SK-N-SH treated with all-trans-retinoic acid at 6 μM for 48 hours (cell line): ENCODE measurements around the gene OR9A4.

ENCODE experiments used
- ATAC-seq: fragments of 200-7000 bp; cut with Tn5 transposase; 3 replicates; pipeline ENCODE4 v1.9.1; 2020; ENCODE audit warnings: mild to moderate bottlenecking, moderate library complexity
- ARNTL ChIP-seq: fragments of 450-650 bp; formaldehyde crosslinking; IDR thresholded peaks from 2 replicates; pipeline ENCODE4 v1.5.0; 2020; ENCODE audit warnings: low read depth, mild to moderate bottlenecking, moderate library complexity, borderline replicate concordance
- BACH2 ChIP-seq: fragments of 250-450 bp; sonication (Bioruptor Pico); IDR thresholded peaks from 2 replicates; pipeline ENCODE4 v1.9.0; 2021; ENCODE audit warnings: mild to moderate bottlenecking, borderline replicate concordance
- CSDC2 ChIP-seq: fragments of 250-450 bp; sonication (Bioruptor Pico); IDR thresholded peaks from 2 replicates; pipeline ENCODE4 v1.5.0; 2020; ENCODE audit warnings: mild to moderate bottlenecking, moderate library complexity
- ESRRG ChIP-seq: fragments of 250-450 bp; sonication (Bioruptor Pico); IDR thresholded peaks from 2 replicates; pipeline ENCODE4 v1.6.1; 2021; ENCODE audit warnings: mild to moderate bottlenecking
- GLIS3 ChIP-seq: fragments of 250-450 bp; sonication (Bioruptor Pico); IDR thresholded peaks from 2 replicates; pipeline ENCODE4 v1.5.0; 2020; ENCODE audit warnings: mild to moderate bottlenecking, moderate library complexity
- ISL1 ChIP-seq: fragments of 250-450 bp; sonication (Bioruptor Pico); IDR thresholded peaks from 2 replicates; pipeline ENCODE4 v2.1.2; 2022; ENCODE audit warnings: mild to moderate bottlenecking, moderate library complexity
- OSR1 ChIP-seq: fragments of 250-450 bp; sonication (Bioruptor Pico); IDR thresholded peaks from 2 replicates; pipeline ENCODE4 v1.8.0; 2022; ENCODE audit warnings: moderate library complexity, mild to moderate bottlenecking, inconsistent platforms
- RARB ChIP-seq: fragments of 250-450 bp; sonication (Bioruptor Pico); IDR thresholded peaks from 2 replicates; pipeline ENCODE4 v1.8.0; 2021; ENCODE audit warnings: mild to moderate bottlenecking, moderate library complexity
- SNAI2 ChIP-seq: fragments of 250-450 bp; sonication (Bioruptor Pico); IDR thresholded peaks from 2 replicates; pipeline ENCODE4 v1.5.0; 2020; ENCODE audit warnings: mild to moderate bottlenecking, moderate library complexity
- TCF4 ChIP-seq: fragments of 250-450 bp; sonication (Bioruptor Pico); IDR thresholded peaks from 2 replicates; pipeline ENCODE4 v1.8.0; 2021; ENCODE audit warnings: mild to moderate bottlenecking, moderate library complexity, borderline replicate concordance
- TOX ChIP-seq: fragments of 250-450 bp; sonication (Bioruptor Pico); IDR thresholded peaks from 2 replicates; pipeline ENCODE4 v1.8.0; 2021; ENCODE audit warnings: mild to moderate bottlenecking, moderate library complexity, borderline replicate concordance
- ZC3H10 ChIP-seq: fragments of 250-450 bp; sonication (Bioruptor Pico); IDR thresholded peaks from 2 replicates; pipeline ENCODE4 v1.5.1; 2021; ENCODE audit warnings: mild to moderate bottlenecking, moderate library complexity
- ZFP3 ChIP-seq: fragments of 250-450 bp; sonication (Bioruptor Pico); IDR thresholded peaks from 2 replicates; pipeline ENCODE4 v1.5.0; 2020; ENCODE audit warnings: mild to moderate bottlenecking, moderate library complexity
- ZFP30 ChIP-seq: fragments of 450-650 bp; formaldehyde crosslinking; IDR thresholded peaks from 2 replicates; pipeline ENCODE4 v1.5.0; 2022; ENCODE audit warnings: mild to moderate bottlenecking, moderate library complexity
- ZNF565 ChIP-seq: fragments of 450-650 bp; formaldehyde crosslinking; conservative IDR thresholded peaks from 2 replicates; pipeline ENCODE4 v1.5.0; 2020; ENCODE audit warnings: low read depth, mild to moderate bottlenecking, moderate library complexity
- ZNF70 ChIP-seq: fragments of 450-650 bp; formaldehyde crosslinking; IDR thresholded peaks from 2 replicates; pipeline ENCODE4 v1.5.0; 2020; ENCODE audit warnings: mild to moderate bottlenecking, moderate library complexity
- ZNF8 ChIP-seq: fragments of 450-650 bp; formaldehyde crosslinking; IDR thresholded peaks from 2 replicates; pipeline ENCODE4 v1.5.0; 2020; ENCODE audit warnings: mild to moderate bottlenecking, moderate library complexity
- TF ChIP-seq, protein P1 (sequence below): fragments of 250-450 bp; sonication (Bioruptor Pico); IDR thresholded peaks from 2 replicates; pipeline ENCODE4 v1.8.0; 2021; ENCODE audit warnings: low read depth, mild to moderate bottlenecking, moderate library complexity, borderline replicate concordance
- TF ChIP-seq, protein P2 (sequence below): fragments of 250-450 bp; sonication (Bioruptor Pico); IDR thresholded peaks from 2 replicates; pipeline ENCODE4 v1.5.1; 2021; ENCODE audit warnings: mild to moderate bottlenecking, moderate library complexity
- TF ChIP-seq, protein P3 (sequence below): fragments of 250-450 bp; sonication (Bioruptor Pico); IDR thresholded peaks from 2 replicates; pipeline ENCODE4 v1.8.0; 2020; ENCODE audit warnings: mild to moderate bottlenecking, moderate library complexity, borderline replicate concordance
- TF ChIP-seq, protein P4 (sequence below): fragments of 250-450 bp; sonication (Bioruptor Pico); IDR thresholded peaks from 2 replicates; pipeline ENCODE4 v1.5.0; 2020; ENCODE audit warnings: mild to moderate bottlenecking, moderate library complexity
- TF ChIP-seq, protein P5 (sequence below): fragments of 250-450 bp; sonication (Bioruptor Pico); IDR thresholded peaks from 2 replicates; pipeline ENCODE4 v1.5.1; 2020; ENCODE audit warnings: low read depth, mild to moderate bottlenecking, moderate library complexity

Gene OR9A4

DNA sequence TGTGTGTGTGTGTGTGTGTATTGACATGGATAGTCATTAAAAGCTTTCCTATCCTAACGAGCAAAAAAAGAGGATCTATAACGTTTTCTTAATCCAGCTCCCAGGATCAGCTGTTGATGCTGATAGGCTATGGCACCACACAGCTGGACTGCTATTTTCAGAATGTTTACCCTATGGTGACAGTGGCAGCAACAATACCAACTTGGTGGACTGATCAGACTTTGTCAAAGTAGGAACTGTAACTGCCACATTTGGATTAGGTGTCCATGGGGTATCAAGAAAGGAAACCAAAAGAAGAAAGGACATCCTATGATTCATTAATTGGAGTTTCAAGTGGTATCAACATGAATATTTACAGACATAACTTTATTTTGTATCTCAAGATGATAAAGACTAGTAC lies 33.3 kb downstream of the OR9A4 start (continued):
- TF ChIP-seq RARB (CRISPR knock-in tag) = no peak
- no peak for TF ChIP-seq ZNF70 (CRISPR knock-in tag)
- TF ChIP-seq ZNF565 = no peak

DNA sequence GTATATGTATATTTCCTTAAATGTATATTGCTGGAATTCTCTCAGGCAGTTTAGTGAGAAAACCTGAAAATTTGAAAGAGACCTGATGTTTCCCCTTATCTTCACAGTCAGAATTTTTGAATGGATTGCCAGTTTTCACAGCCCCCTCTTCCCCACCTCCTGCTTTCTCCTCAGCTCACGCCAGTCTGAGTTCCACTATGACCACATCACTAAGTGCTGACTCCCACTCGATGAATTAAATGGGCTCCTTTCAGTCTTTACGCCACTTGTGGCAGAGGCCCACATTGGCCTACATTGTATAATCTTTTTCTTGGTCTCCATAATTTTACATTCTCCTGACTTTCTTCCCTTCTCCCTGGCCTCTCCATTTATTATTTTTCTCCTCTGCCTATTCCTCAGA lies 33.7 kb downstream of the OR9A4 start:
- no peak for ATAC-seq
- TF ChIP-seq SNAI2 (CRISPR knock-in tag) (no peak), GLIS3 (no peak), OSR1 (CRISPR knock-in tag) (no peak), ZC3H10 (CRISPR knock-in tag) (no peak), ESRRG (CRISPR knock-in tag) (no peak), TOX (no peak), ISL1 (CRISPR knock-in tag) (no peak), BACH2 (no peak), ZFP3 (CRISPR knock-in tag) (no peak), ZNF70 (CRISPR knock-in tag) (no peak), TCF4 (CRISPR knock-in tag) (no peak), RARB (CRISPR knock-in tag) (no peak), ARNTL (no peak), ZFP30 (CRISPR knock-in tag) (no peak)
- TF ChIP-seq, protein P1, sequence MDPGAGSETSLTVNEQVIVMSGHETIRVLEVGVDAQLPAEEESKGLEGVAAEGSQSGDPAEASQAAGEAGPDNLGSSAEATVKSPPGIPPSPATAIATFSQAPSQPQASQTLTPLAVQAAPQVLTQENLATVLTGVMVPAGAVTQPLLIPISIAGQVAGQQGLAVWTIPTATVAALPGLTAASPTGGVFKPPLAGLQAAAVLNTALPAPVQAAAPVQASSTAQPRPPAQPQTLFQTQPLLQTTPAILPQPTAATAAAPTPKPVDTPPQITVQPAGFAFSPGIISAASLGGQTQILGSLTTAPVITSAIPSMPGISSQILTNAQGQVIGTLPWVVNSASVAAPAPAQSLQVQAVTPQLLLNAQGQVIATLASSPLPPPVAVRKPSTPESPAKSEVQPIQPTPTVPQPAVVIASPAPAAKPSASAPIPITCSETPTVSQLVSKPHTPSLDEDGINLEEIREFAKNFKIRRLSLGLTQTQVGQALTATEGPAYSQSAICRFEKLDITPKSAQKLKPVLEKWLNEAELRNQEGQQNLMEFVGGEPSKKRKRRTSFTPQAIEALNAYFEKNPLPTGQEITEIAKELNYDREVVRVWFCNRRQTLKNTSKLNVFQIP (CRISPR knock-in tag) = no peak
- TF ChIP-seq, protein P2, sequence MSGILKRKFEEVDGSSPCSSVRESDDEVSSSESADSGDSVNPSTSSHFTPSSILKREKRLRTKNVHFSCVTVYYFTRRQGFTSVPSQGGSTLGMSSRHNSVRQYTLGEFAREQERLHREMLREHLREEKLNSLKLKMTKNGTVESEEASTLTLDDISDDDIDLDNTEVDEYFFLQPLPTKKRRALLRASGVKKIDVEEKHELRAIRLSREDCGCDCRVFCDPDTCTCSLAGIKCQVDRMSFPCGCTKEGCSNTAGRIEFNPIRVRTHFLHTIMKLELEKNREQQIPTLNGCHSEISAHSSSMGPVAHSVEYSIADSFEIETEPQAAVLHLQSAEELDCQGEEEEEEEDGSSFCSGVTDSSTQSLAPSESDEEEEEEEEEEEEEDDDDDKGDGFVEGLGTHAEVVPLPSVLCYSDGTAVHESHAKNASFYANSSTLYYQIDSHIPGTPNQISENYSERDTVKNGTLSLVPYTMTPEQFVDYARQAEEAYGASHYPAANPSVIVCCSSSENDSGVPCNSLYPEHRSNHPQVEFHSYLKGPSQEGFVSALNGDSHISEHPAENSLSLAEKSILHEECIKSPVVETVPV (CRISPR knock-in tag) = no peak
- TF ChIP-seq, protein P3, sequence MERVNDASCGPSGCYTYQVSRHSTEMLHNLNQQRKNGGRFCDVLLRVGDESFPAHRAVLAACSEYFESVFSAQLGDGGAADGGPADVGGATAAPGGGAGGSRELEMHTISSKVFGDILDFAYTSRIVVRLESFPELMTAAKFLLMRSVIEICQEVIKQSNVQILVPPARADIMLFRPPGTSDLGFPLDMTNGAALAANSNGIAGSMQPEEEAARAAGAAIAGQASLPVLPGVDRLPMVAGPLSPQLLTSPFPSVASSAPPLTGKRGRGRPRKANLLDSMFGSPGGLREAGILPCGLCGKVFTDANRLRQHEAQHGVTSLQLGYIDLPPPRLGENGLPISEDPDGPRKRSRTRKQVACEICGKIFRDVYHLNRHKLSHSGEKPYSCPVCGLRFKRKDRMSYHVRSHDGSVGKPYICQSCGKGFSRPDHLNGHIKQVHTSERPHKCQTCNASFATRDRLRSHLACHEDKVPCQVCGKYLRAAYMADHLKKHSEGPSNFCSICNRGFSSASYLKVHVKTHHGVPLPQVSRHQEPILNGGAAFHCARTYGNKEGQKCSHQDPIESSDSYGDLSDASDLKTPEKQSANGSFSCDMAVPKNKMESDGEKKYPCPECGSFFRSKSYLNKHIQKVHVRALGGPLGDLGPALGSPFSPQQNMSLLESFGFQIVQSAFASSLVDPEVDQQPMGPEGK (CRISPR knock-in tag) = no peak
- TF ChIP-seq, protein P4, sequence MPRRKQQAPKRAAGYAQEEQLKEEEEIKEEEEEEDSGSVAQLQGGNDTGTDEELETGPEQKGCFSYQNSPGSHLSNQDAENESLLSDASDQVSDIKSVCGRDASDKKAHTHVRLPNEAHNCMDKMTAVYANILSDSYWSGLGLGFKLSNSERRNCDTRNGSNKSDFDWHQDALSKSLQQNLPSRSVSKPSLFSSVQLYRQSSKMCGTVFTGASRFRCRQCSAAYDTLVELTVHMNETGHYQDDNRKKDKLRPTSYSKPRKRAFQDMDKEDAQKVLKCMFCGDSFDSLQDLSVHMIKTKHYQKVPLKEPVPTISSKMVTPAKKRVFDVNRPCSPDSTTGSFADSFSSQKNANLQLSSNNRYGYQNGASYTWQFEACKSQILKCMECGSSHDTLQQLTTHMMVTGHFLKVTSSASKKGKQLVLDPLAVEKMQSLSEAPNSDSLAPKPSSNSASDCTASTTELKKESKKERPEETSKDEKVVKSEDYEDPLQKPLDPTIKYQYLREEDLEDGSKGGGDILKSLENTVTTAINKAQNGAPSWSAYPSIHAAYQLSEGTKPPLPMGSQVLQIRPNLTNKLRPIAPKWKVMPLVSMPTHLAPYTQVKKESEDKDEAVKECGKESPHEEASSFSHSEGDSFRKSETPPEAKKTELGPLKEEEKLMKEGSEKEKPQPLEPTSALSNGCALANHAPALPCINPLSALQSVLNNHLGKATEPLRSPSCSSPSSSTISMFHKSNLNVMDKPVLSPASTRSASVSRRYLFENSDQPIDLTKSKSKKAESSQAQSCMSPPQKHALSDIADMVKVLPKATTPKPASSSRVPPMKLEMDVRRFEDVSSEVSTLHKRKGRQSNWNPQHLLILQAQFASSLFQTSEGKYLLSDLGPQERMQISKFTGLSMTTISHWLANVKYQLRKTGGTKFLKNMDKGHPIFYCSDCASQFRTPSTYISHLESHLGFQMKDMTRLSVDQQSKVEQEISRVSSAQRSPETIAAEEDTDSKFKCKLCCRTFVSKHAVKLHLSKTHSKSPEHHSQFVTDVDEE (CRISPR knock-in tag) = no peak
- TF ChIP-seq, protein P5, sequence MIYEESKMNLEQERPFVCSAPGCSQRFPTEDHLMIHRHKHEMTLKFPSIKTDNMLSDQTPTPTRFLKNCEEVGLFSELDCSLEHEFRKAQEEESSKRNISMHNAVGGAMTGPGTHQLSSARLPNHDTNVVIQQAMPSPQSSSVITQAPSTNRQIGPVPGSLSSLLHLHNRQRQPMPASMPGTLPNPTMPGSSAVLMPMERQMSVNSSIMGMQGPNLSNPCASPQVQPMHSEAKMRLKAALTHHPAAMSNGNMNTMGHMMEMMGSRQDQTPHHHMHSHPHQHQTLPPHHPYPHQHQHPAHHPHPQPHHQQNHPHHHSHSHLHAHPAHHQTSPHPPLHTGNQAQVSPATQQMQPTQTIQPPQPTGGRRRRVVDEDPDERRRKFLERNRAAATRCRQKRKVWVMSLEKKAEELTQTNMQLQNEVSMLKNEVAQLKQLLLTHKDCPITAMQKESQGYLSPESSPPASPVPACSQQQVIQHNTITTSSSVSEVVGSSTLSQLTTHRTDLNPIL (CRISPR knock-in tag) = no peak

DNA sequence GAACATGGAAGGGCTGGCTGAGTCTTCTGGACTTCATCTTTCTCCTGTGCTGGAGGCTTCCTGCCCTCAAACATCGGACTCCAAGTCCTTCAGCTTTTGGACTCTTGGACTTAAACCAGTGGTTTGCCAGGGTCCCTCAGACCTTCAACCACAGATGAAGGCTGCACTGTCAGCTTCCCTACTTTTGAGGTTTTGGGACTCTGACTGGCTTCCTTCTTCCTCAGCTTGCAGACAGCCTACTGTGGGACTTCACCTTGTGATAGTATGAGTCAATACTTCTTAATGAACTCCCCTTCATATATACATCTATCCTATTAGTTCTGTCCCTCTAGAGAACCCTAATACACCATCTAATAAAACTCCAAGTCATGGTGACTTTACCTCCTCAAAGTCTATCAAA lies 34.6 kb downstream of the OR9A4 start:
- ATAC-seq = no peak
- TF ChIP-seq, protein P2 (CRISPR knock-in tag) = no peak
- TF ChIP-seq ISL1 (CRISPR knock-in tag) (no peak), ZNF565 (no peak), ZFP30 (CRISPR knock-in tag) (no peak), ARNTL (no peak), TCF4 (CRISPR knock-in tag) (no peak), ZNF8 (CRISPR knock-in tag) (no peak), TOX (no peak), CSDC2 (CRISPR knock-in tag) (no peak), OSR1 (CRISPR knock-in tag) (no peak), RARB (CRISPR knock-in tag) (no peak)
- TF ChIP-seq, protein P3 (CRISPR knock-in tag) = no peak
